Right atrium auricular region (tissue), 2 donors: ENCODE data around the gene MPIG6B. TPM values are rescaled to one million over a fixed set of nuclear protein-coding genes. Genes with fewer than 3 reads are reported as not detected.
A peak's percentile ranks its signal among the peaks of the same experiment; 100 is the strongest.

Source experiments
- DNase-seq: peaks from one replicate; pipeline ENCODE4 v3.0.0-alpha.2; 2019; ENCODE audit warnings: low spot score
- H3K27ac ChIP-seq, 2 donors: fragments of 200-600 bp; sonication (generic); 1 replicate in 1 of 2; 2 replicates in 1 of 2; pipeline ENCODE4 v1.5.1; 2016 to 2019
- H3K27me3 ChIP-seq, 2 donors: fragments of 200-600 bp; sonication (generic); one replicate each; pipeline versions ENCODE4 v1.5.1 to v1.6.0; 2017 to 2019
- H3K36me3 ChIP-seq: fragments of 200-600 bp; sonication (generic); one replicate; pipeline ENCODE4 v1.5.1; 2016
- H3K4me1 ChIP-seq, 2 donors: fragments of 200-600 bp; sonication (generic); one replicate each; pipeline versions ENCODE4 v1.5.1 to v1.6.0; 2017 to 2019
- H3K4me3 ChIP-seq, 2 donors: fragments of 200-600 bp; sonication (generic); 1 replicate in 1 of 2; 2 replicates in 1 of 2; pipeline ENCODE4 v1.5.1; 2017 to 2019; ENCODE audit warnings: mild to moderate bottlenecking in 1 of 2, moderate library complexity in 1 of 2
- H3K9me3 ChIP-seq, 2 donors: fragments of 200-600 bp; sonication (generic); one replicate each; pipeline ENCODE4 v1.5.1; 2019
- CTCF ChIP-seq, 2 donors: fragments of 200-600 bp; sonication (generic); IDR thresholded peaks; one replicate each; pipeline ENCODE4 v1.5.1; 2019; ENCODE audit warnings: antibody characterized with exemption in 2 of 2
- total RNA-seq, 2 donors: library from RNA; depleted of rRNA; stranded (reverse); fragments of >200 nt; gene quantifications; one replicate each; pipeline ENCODE4 v1.1.0, GENCODE V29; 2016

Gene MPIG6B
- total RNA-seq, 2 donors from 2014 or later = 0.55 TPM; not detected in 1

GRCh38 chr6:31681135-31681671 is 42.0 kb upstream of the MPIG6B start:
- peak overlapping the region; percentile 60 to 72 for H3K27ac ChIP-seq
- DNase-seq = no peak
- H3K4me1 ChIP-seq = peaks cover 0 to 16% of the 10 kb centered on the region in 2 donors
- peaks cover 3% of the 10 kb centered on the region for H3K36me3 ChIP-seq
- TF ChIP-seq CTCF (IDR thresholded peaks at IDR 0.05) = peak in 1 of 2 donors; percentile 28
- H3K27me3 ChIP-seq = no peaks in the 10 kb centered on the region
- no peaks in the 10 kb centered on the region for H3K9me3 ChIP-seq
- H3K4me3 ChIP-seq = peak overlapping the region; percentile 43 to 53

DNA sequence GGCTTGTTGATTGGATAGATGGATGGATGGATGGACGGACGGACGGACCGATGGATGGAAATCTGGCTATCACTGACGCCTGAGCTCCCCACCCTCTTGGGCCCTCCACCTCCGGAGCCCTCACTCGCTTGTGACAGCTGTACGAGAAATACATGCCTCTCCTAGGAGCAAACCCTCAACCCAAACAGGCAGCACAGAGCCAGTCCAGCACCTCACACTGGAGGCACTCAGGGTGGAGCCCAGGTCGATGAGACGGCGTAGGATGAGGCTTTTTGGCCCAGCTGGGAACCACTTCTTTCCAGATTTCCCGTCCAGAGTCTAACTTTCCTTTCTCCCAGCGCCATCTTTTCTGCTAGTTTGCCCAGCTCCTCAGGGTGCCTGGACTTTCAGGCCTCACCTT is 39.6 kb upstream of the MPIG6B start:
- TF ChIP-seq CTCF (IDR thresholded peaks at IDR 0.05) = no peak
- H3K36me3 ChIP-seq = peaks cover 24% of the 10 kb centered on the region
- H3K4me1 ChIP-seq = peaks cover 0 to 16% of the 10 kb centered on the region in 2 donors
- H3K27ac ChIP-seq = no peak overlapping the region
- DNase-seq = no peak
- no peak overlapping the region for H3K4me3 ChIP-seq
- H3K27me3 ChIP-seq = no peaks in the 10 kb centered on the region
- no peaks in the 10 kb centered on the region for H3K9me3 ChIP-seq

GRCh38 chr6:31686483-31686882 is 36.7 kb upstream of the MPIG6B start:
- peaks cover 53% of the 10 kb centered on the region for H3K36me3 ChIP-seq
- DNase-seq = no peak
- no peak for TF ChIP-seq CTCF (IDR thresholded peaks at IDR 0.05)

GRCh38 chr6:31687321-31687720 is 35.9 kb upstream of the MPIG6B start:
- Histone ChIP-seq H3K27ac (no peak overlapping the region), H3K36me3 (peaks cover 62% of the 10 kb centered on the region), H3K4me1 (no peaks in the 10 kb centered on the region), H3K4me3 (no peak overlapping the region), H3K9me3 (no peaks in the 10 kb centered on the region), H3K27me3 (no peaks in the 10 kb centered on the region)
- TF ChIP-seq CTCF (IDR thresholded peaks at IDR 0.05) = no peak
- no peak for DNase-seq

More at GRCh38 chr6:31686483-31686882, 36.7 kb upstream of the MPIG6B start:
- H3K4me3 ChIP-seq = no peak overlapping the region
- H3K27ac ChIP-seq = no peak overlapping the region
- peaks cover 0 to 4% of the 10 kb centered on the region in 2 donors for H3K4me1 ChIP-seq
- no peaks in the 10 kb centered on the region for H3K9me3 ChIP-seq
- H3K27me3 ChIP-seq = no peaks in the 10 kb centered on the region

DNA sequence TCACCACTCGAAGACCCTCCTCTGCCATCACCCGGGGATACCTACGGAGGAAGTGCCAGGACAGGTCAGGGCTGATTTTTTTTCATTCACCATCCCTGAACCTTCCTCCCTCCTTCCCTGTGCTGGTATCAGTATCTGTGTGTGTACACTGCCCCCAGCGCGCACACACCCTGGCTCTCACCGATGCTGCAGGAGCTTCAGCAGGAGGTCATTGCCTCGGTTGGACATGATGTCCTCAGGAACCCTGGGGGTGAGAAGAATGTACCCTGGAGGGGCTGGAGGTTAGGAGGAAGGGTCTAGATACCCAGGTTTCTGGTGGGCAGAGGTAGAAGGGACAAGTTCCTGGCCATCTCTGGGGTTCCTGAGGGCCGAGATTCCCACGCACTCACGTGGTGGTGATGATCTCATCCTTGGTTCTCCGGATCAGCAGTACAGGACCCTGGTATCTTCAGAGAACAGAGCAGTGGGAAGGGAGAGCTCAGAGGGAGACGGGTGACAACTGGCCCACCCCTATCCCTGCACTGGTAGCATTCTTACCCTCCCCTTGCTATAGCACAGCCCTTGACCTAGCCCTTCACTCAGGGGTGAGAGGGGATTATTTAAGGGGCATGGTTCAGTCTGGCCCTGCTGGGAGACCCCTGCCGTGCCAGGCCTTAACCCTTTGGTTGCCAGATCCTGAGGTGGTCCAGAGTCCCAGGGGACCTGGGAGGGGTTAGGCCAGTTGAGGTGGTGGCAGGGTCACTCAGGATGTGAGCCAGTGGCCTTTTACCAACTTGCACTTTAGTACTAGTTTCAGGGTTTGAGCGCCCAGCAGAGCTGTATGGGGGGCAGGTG is 35.1 kb upstream of the MPIG6B start:
- Histone ChIP-seq H3K36me3 (peaks cover 69% of the 10 kb centered on the region), H3K27me3 (no peaks in the 10 kb centered on the region), H3K4me1 (no peaks in the 10 kb centered on the region), H3K9me3 (no peaks in the 10 kb centered on the region), H3K27ac (no peak overlapping the region), H3K4me3 (no peak overlapping the region)
- TF ChIP-seq CTCF (IDR thresholded peaks at IDR 0.05) = no peak
- no peak for DNase-seq
